ENCODE measurements around the gene PADI6. TPM values are rescaled to one million over a fixed set of nuclear protein-coding genes. Genes with fewer than 3 reads are reported as not detected.

The PADI6 gene
- total and polyA plus RNA-seq, 8 donors, result not detected

GRCh38 chr1:17433261-17433660 lies 61.3 kb downstream of the PADI6 start:
- Histone ChIP-seq H3K36me3 (no peaks in the 10 kb centered on the region), H3K4me1 (peaks cover 0 to 9% (median under 1%) of the 10 kb centered on the region in 3 donors), H3K9me3 (no peaks in the 10 kb centered on the region), H3K4me3 (no peak overlapping the region), H3K27me3 (no peaks in the 10 kb centered on the region), H3K27ac (no peak overlapping the region)
- FAIRE-seq, result no peak
- intact Hi-C loops (cut with DNase I), result no loop called here
- TF ChIP-seq CTCF (IDR thresholded peaks at IDR 0.05), result no peak
- DNase-seq, result no peak
- 88 to 93% methylated on average over 13 of the region's 13 CpGs for WGBS, 2 donors
- no peak for ATAC-seq

- Histone ChIP-seq H3K27me3 (no peaks in the 10 kb centered on the region), H3K27ac (no peak overlapping the region), H3K36me3 (no peaks in the 10 kb centered on the region), H3K4me1 (peaks cover 0 to 6% (median 0%) of the 10 kb centered on the region in 3 donors), H3K9me3 (no peaks in the 10 kb centered on the region), H3K4me3 (no peak overlapping the region)
- WGBS, 2 donors, result 80 to 85% methylated on average over 3 of the region's 3 CpGs
- ATAC-seq (no peak), DNase-seq (no peak), FAIRE-seq (no peak)
- intact Hi-C loops (cut with DNase I), result no loop called here
- TF ChIP-seq CTCF (IDR thresholded peaks at IDR 0.05), result no peak
Observed at GRCh38 chr1:17434016-17434415, 62.0 kb downstream of the PADI6 start.

GRCh38 chr1:17434601-17435000 lies 62.6 kb downstream of the PADI6 start:
- no peak for TF ChIP-seq CTCF (IDR thresholded peaks at IDR 0.05)
- ATAC-seq, result no peak
- 86 to 89% methylated on average over 9 of the region's 9 CpGs for WGBS, 2 donors
- no peak overlapping the region for H3K4me3 ChIP-seq
- intact Hi-C loops (cut with DNase I), result no loop called here
- no peaks in the 10 kb centered on the region for H3K27me3 ChIP-seq
- peaks cover 0 to 6% (median 0%) of the 10 kb centered on the region in 3 donors for H3K4me1 ChIP-seq
- H3K27ac ChIP-seq, result no peak overlapping the region
- no peaks in the 10 kb centered on the region for H3K36me3 ChIP-seq
- FAIRE-seq, result no peak
- DNase-seq, result no peak
- H3K9me3 ChIP-seq, result no peaks in the 10 kb centered on the region

GRCh38 chr1:17436380-17437174 lies 64.6 kb downstream of the PADI6 start:
- H3K4me1 ChIP-seq, result peaks cover 0 to 6% (median 6%) of the 10 kb centered on the region in 3 donors
- WGBS, 2 donors, result 44 to 45% methylated on average over 13 of the region's 13 CpGs
- no peak for ATAC-seq
- no peak overlapping the region for H3K27ac ChIP-seq
- no peaks in the 10 kb centered on the region for H3K9me3 ChIP-seq
- no peak for DNase-seq
- intact Hi-C loops (cut with DNase I), result no loop called here
- no peaks in the 10 kb centered on the region for H3K27me3 ChIP-seq
- no peak for TF ChIP-seq CTCF (IDR thresholded peaks at IDR 0.05)
- H3K4me3 ChIP-seq, result peak overlapping the region in 2 of 4 donors; percentile 70 to 85
- no peaks in the 10 kb centered on the region for H3K36me3 ChIP-seq
- no peak for FAIRE-seq

GRCh38 chr1:17437260-17437579 lies 65.2 kb downstream of the PADI6 start:
- intact Hi-C loops (cut with DNase I), result no loop called here
- DNase-seq, result no peak
- H3K4me1 ChIP-seq, result peaks cover 0 to 6% (median 6%) of the 10 kb centered on the region in 3 donors

More at GRCh38 chr1:17437260-17437579, 65.2 kb downstream of the PADI6 start:
- no peak for TF ChIP-seq CTCF (IDR thresholded peaks at IDR 0.05)
- WGBS, 2 donors, result 19 to 22% methylated on average over 9 of the region's 9 CpGs
- H3K36me3 ChIP-seq, result no peaks in the 10 kb centered on the region
- FAIRE-seq (no peak), ATAC-seq (no peak)
- no peaks in the 10 kb centered on the region for H3K27me3 ChIP-seq
- H3K27ac ChIP-seq, result no peak overlapping the region
- H3K9me3 ChIP-seq, result no peaks in the 10 kb centered on the region
- H3K4me3 ChIP-seq, result peak overlapping the region; percentile 35 to 85 (median 65)

All from pancreas (tissue), 10 donors.